Right lobe of liver (tissue), 6 donors: ENCODE results near the gene TMEM255B. TPM values are rescaled to one million over a fixed set of nuclear protein-coding genes. Genes with fewer than 3 reads are reported as not detected.
A peak's percentile ranks its signal among the peaks of the same experiment; 100 is the strongest.

ENCODE experiments used
- ATAC-seq, 4 donors: fragments of 200-7000 bp; cut with Tn5 transposase; one replicate each; pipeline ENCODE4 v1.9.1; 2020; ENCODE audit warnings: mild to moderate bottlenecking in 4 of 4, moderate library complexity in 4 of 4
- DNase-seq, 3 donors: peaks; one replicate each; pipeline ENCODE4 v3.0.0-alpha.2; 2020
- H3K27ac ChIP-seq, 3 donors: fragments of 200-600 bp; one replicate each; pipeline ENCODE4 v1.8.0; 2022
- H3K27me3 ChIP-seq, 2 donors: fragments of 200-600 bp; one replicate each; pipeline ENCODE4 v1.8.0; 2022
- H3K36me3 ChIP-seq, 4 donors: fragments of 200-600 bp; sonication (generic) in 1 of 4; one replicate each; pipeline versions ENCODE4 v1.5.1 to v1.8.0; 2017 to 2022; ENCODE audit warnings: control low read depth in 1 of 4
- H3K4me1 ChIP-seq, 4 donors: fragments of 200-600 bp; sonication (generic) in 1 of 4; one replicate each; pipeline versions ENCODE4 v1.5.1 to v1.8.0; 2017 to 2022; ENCODE audit warnings: control low read depth in 1 of 4
- H3K4me3 ChIP-seq, 3 donors: fragments of 200-600 bp; one replicate each; pipeline ENCODE4 v1.8.0; 2022
- H3K9me3 ChIP-seq, 4 donors: fragments of 200-600 bp; sonication (generic) in 1 of 4; one replicate each; pipeline versions ENCODE4 v1.5.1 to v1.8.0; 2017 to 2022; ENCODE audit warnings: control low read depth in 1 of 4
- POLR2A ChIP-seq: fragments of 450-650 bp; IDR thresholded peaks from one replicate; pipeline ENCODE4 v1.6.1; 2017; ENCODE audit warnings: antibody characterized with exemption, mild to moderate bottlenecking
- WGBS: methylation state at CpG from one replicate; pipeline ENCODE4 v1.1.6; 2018; ENCODE audit warnings: low coverage, low lambda C conversion rate; ENCODE audit not compliant: insufficient coverage; ENCODE audit errors: missing lambda C conversion rate; 5-methylcytosine and 5-hydroxymethylcytosine counted together
- intact Hi-C, 2 donors: fragments of 100-400 bp; cut with DNase I; formaldehyde crosslinking; loops; one replicate each; pipeline versions ENCODE4 v1.11.2 to v1.14.1; 2022
- total RNA-seq, 6 experiments: library from RNA; depleted of rRNA in 2 of 6; stranded (reverse); fragments of >200 nt in 2 of 6; fragmentation: NEBNext Ultra II Directional in 3 of 6; extraction: Animal tissue kit (Norgen Biotek cat#: 25700) in 3 of 6; gene quantifications; one replicate each; pipeline versions ENCODE4 v1.1.0 to v1.2.4, GENCODE V29; 2016 to 2023
- TF ChIP-seq, protein P1 (sequence below), 4 donors: fragments of 200-600 bp in 3 of 4; fragments of 450-650 bp in 1 of 4; IDR thresholded peaks; one replicate each; pipeline versions ENCODE4 v1.5.1 to v1.8.0; 2016 to 2022; ENCODE audit warnings: antibody characterized with exemption in 4 of 4, mild to moderate bottlenecking in 2 of 4
- donor health status: DM: no; HTN: yes; CAD: no.
- donor health status: DM: no; HTN: no; CAD: no.
- donor health status: DM: no; HTN: no; CAD: no.
- donor health status: DM: no; HTN: yes; CAD: no.
- donor health status: DM: no; HTN: yes; CAD: no.

TMEM255B gene
- total RNA-seq, 6 experiments from 2014 or later = 2.5 to 10.4 (median 6.2) TPM

DNA sequence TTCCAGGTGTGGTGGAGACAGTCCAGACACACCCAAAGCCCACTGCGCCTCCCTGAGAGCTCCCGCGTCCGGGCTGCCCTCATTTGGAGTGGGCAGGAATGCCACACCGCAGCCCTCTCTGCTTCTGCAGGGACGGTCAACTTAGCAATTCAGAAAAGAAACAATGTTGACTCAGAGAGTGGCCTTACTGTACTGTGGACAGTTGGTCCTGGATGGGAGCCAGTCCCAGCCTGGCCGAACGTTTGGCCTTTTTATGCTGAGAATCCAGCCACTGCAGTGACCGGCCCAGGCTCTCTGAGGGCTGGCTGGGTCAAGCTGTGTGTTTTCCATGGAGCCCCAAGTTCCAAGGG is 97.7 kb downstream of the TMEM255B start:
- 13% methylated on average over 1 of the region's 9 CpGs for WGBS
- no peak overlapping the region for H3K4me3 ChIP-seq
- H3K36me3 ChIP-seq = no peaks in the 10 kb centered on the region
- H3K27ac ChIP-seq = no peak overlapping the region
- no peaks in the 10 kb centered on the region for H3K27me3 ChIP-seq
- DNase-seq (peak; percentile 74 to 79 (median 77)), ATAC-seq (peak; percentile 58 to 67 (median 65))
- H3K9me3 ChIP-seq = no peaks in the 10 kb centered on the region
- intact Hi-C loops = no loop called here
- H3K4me1 ChIP-seq = peaks cover 2 to 51% (median 12%) of the 10 kb centered on the region in 4 donors
- no peak for TF ChIP-seq POLR2A
- TF ChIP-seq, protein P1, sequence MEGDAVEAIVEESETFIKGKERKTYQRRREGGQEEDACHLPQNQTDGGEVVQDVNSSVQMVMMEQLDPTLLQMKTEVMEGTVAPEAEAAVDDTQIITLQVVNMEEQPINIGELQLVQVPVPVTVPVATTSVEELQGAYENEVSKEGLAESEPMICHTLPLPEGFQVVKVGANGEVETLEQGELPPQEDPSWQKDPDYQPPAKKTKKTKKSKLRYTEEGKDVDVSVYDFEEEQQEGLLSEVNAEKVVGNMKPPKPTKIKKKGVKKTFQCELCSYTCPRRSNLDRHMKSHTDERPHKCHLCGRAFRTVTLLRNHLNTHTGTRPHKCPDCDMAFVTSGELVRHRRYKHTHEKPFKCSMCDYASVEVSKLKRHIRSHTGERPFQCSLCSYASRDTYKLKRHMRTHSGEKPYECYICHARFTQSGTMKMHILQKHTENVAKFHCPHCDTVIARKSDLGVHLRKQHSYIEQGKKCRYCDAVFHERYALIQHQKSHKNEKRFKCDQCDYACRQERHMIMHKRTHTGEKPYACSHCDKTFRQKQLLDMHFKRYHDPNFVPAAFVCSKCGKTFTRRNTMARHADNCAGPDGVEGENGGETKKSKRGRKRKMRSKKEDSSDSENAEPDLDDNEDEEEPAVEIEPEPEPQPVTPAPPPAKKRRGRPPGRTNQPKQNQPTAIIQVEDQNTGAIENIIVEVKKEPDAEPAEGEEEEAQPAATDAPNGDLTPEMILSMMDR (IDR thresholded peaks at IDR 0.05) = no peak

DNA sequence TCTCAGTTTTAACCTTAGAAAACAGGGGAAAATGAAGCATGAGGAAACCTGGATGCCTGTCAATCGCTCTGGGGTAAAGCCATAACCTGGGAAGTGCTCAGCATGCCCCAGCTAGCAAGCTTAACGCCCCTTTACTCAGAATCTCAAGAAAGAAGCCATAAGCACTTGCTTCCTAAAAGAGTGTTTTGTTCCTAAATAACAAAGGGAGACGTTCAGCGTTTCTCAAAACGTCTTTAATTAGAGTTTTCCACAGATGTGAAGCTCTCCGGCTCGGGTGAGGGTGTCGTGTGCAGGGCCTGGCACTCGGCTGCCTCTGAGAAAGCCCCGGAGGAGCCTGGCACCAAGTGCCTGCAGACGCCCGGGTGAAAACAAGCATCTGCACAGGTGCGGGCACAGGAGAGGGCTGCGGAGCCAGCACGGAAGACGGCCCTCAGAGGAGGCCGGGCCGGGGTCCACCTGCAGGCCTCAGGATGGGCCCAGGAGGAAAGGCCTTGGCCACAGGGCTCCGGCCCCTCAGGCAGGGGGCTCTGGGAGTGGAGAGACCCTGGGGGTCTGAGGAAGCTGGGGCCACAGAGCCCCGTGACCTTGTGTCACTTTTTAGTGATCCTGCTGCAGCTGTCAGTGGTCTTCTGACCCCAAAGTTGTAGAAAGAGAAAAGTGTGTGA is 98.6 kb downstream of the TMEM255B start:
- TF ChIP-seq, protein P1 (IDR thresholded peaks at IDR 0.05) = no peak
- Histone ChIP-seq H3K4me1 (peaks cover under 1 to 48% (median 12%) of the 10 kb centered on the region in 4 donors), H3K27ac (no peak overlapping the region), H3K36me3 (no peaks in the 10 kb centered on the region), H3K4me3 (no peak overlapping the region), H3K9me3 (no peaks in the 10 kb centered on the region), H3K27me3 (no peaks in the 10 kb centered on the region)
- no peak for ATAC-seq
- DNase-seq = peak in 1 of 3 donors; percentile 42
- intact Hi-C loops = no loop called here
- WGBS = 67% methylated on average over 7 of the region's 20 CpGs

DNA sequence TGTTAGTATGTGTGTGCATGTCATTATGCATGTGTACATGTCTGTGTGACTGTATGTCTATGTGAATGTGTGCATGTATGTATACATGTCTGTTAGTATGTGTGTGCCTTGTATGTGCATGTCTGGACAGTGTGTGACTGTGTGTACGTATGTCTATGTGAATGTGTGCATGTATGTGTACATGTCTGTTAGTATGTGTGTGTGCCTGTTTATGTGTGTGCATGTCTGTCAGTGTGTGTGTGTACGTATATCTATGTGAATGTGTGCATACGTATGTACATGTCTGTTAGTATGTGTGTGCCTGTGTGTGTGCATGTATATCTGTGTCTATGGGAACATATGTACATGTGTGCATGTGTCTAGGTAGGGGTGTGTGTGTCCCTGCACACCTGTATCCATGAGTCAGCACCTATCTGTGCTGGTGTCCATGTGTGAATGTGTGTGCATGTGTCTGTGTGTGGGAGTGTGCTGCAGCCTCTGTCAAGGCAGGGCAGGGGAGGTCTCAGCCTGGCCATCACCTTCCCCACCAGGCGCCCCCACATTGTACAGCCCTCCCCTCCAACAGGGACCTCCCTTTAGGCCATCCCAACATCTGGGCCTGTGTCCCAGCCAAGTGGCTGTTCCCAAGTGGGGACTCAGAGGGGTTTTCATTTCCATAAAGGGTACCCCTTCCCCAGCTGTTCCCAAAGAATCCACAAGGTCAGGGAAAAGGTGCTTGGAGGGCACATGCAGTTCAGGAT is 100.5 kb downstream of the TMEM255B start:
- DNase-seq = no peak
- Histone ChIP-seq H3K27me3 (no peaks in the 10 kb centered on the region), H3K4me3 (no peak overlapping the region), H3K27ac (no peak overlapping the region), H3K4me1 (peaks cover 0 to 40% (median 5%) of the 10 kb centered on the region in 4 donors), H3K9me3 (no peaks in the 10 kb centered on the region), H3K36me3 (no peaks in the 10 kb centered on the region)
- TF ChIP-seq, protein P1 (IDR thresholded peaks at IDR 0.05) = no peak
- no peak for TF ChIP-seq POLR2A
- WGBS = 88% methylated on average over 2 of the region's 4 CpGs
- no peak for ATAC-seq
- intact Hi-C loops = no loop called here

DNA sequence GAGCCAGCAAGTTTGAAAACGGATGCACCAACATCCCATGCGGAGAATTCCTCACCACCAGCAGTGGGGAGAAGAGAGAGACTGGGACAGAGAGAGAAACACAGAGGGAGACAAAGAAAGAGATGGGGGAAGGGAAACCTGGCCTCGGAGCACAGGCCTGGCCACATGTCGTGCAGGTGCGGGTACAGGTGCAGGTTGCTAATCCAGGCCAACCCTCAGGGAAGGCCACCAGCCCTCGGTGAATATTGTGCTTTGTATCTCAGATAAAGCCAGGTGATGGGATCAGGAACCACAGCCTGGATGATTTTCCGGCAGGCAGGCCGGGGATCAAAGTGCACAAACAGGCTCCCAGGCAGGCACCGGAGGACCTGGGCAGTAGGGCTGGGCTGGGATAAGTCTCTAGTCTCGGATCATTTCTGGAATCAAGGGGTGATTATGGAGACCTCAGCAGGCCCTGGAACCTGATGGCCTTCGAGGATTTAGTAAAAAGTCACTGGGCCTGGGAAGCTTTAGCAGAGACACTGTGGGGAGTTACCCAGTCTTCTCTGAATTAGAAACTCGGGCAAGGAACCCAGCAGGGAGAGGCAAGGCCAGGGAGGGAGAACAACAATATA is 101.1 kb downstream of the TMEM255B start:
- WGBS = 64% methylated on average over 8 of the region's 12 CpGs
- intact Hi-C loops = no loop called here
- no peaks in the 10 kb centered on the region for H3K36me3 ChIP-seq
- peaks cover 0 to 43% (median 5%) of the 10 kb centered on the region in 4 donors for H3K4me1 ChIP-seq
- peak; percentile 17 to 66 (median 56) for ATAC-seq
- H3K27ac ChIP-seq = no peak overlapping the region
- DNase-seq = peak in 1 of 3 donors; percentile 67
- no peaks in the 10 kb centered on the region for H3K9me3 ChIP-seq
- no peak for TF ChIP-seq POLR2A
- TF ChIP-seq, protein P1 (IDR thresholded peaks at IDR 0.05) = no peak
- no peak overlapping the region for H3K4me3 ChIP-seq
- no peaks in the 10 kb centered on the region for H3K27me3 ChIP-seq
